GM12878 (cell line): ENCODE data around the gene PRM3. TPM values are rescaled to one million over a fixed set of nuclear protein-coding genes. Genes with fewer than 3 reads are reported as not detected.

Experiments
- ATAC-seq: fragments of 200-7000 bp; cut with Tn5 transposase; 3 replicates; pipeline ENCODE4 v1.9.1; 2020; ENCODE audit warnings: mild to moderate bottlenecking, moderate library complexity
- BruUV-seq: library from RNA; stranded (reverse); fragments of 400-500 nt; replicated peaks from 2 replicates; lab custom pipeline; 2021; lab: Mats Ljungman, UMichigan
- CTCF ChIA-PET: fragments of 300-600 bp; sonication (Branson Sonifier 250); formaldehyde crosslinking; extraction: SDS; loops from one replicate; lab custom pipeline; 2021; ENCODE audit warnings: inconsistent platforms; lab: Yijun Ruan, JAX
- POLR2A ChIA-PET: fragments of 350-600 bp; formaldehyde crosslinking; extraction: SDS; loops from one replicate; lab custom pipeline; 2021; ENCODE audit warnings: inconsistent platforms; lab: Charles Lee
- RAD21 ChIA-PET: fragments of 300-600 bp; sonication (Branson Sonifier 250); formaldehyde crosslinking; loops from one replicate; lab custom pipeline; 2023; ENCODE audit warnings: antibody characterized with exemption; ENCODE audit not compliant: unreplicated experiment; lab: Charles Lee
- SMC1A ChIA-PET: fragments of 300-600 bp; sonication (Branson Sonifier 250); formaldehyde crosslinking; loops from one replicate; lab custom pipeline; 2023; ENCODE audit not compliant: unreplicated experiment, uncharacterized antibody; lab: Charles Lee
- DNase-seq: peaks from one replicate; pipeline ENCODE4 v3.0.0-alpha.2; 2011; ENCODE audit warnings: low read depth, low spot score
- FAIRE-seq: peaks from 3 replicates; lab custom pipeline; 2011; peaks lifted over from hg19 to GRCh38; lab: Jason Lieb, UNC
- H2AFZ ChIP-seq: 2 replicates; pipeline ENCODE4 v1.6.0; 2011; ENCODE audit warnings: low read depth, low read length, control low read depth; ENCODE audit not compliant: control insufficient read depth
- H3K27ac ChIP-seq: 2 replicates; pipeline ENCODE4 v1.5.1; 2011; ENCODE audit warnings: control low read depth; ENCODE audit not compliant: control insufficient read depth, insufficient read depth
- H3K27me3 ChIP-seq, 2 experiments: replicated peaks in 1 of 2; 2 replicates each; pipeline versions ENCODE4 v1.6.0 to v1.6.1; 2011; ENCODE audit warnings: low read length in 1 of 2; ENCODE audit not compliant: control insufficient read depth in 2 of 2, insufficient read depth in 2 of 2
- H3K36me3 ChIP-seq, 2 experiments: 2 replicates each; pipeline ENCODE4 v1.5.1; 2011; ENCODE audit warnings: low read length in 1 of 2; ENCODE audit not compliant: control insufficient read depth in 2 of 2, insufficient read depth in 2 of 2
- H3K4me1 ChIP-seq: 2 replicates; pipeline ENCODE4 v1.6.1; 2011; ENCODE audit warnings: mild to moderate bottlenecking, low read length, moderate library complexity, mixed read lengths; ENCODE audit not compliant: control insufficient read depth, insufficient read depth
- H3K4me2 ChIP-seq: 2 replicates; pipeline ENCODE4 v1.6.0; 2011; ENCODE audit warnings: control low read depth; ENCODE audit not compliant: control insufficient read depth, insufficient read depth
- H3K4me3 ChIP-seq: fragments of 200-600 bp; sonication (generic); 2 replicates; pipeline ENCODE4 v1.5.1; 2016
- H3K79me2 ChIP-seq: 2 replicates; pipeline ENCODE4 v1.6.0; 2011; ENCODE audit warnings: low read length; ENCODE audit not compliant: control insufficient read depth, insufficient read depth
- H3K9ac ChIP-seq: 2 replicates; pipeline ENCODE4 v1.8.0; 2011; ENCODE audit warnings: low read length, control low read depth, mixed read lengths; ENCODE audit not compliant: control insufficient read depth, insufficient read depth
- H3K9me3 ChIP-seq: replicated peaks from 3 replicates; pipeline ENCODE4 v1.5.1; 2011; ENCODE audit warnings: mild to moderate bottlenecking, low read length; ENCODE audit not compliant: control insufficient read depth, insufficient read depth
- H4K20me1 ChIP-seq: 2 replicates; pipeline ENCODE4 v1.6.0; 2011; ENCODE audit not compliant: control insufficient read depth, insufficient read depth
- BHLHE40 ChIP-seq, 2 experiments: fragments of 450-650 bp in 1 of 2; IDR thresholded peaks; 2 replicates each; pipeline ENCODE4 v1.6.1; 2011 to 2017; ENCODE audit warnings: low read depth in 2 of 2, borderline replicate concordance in 1 of 2, improper control_type of control experiment in 1 of 2, low read length in 1 of 2, mild to moderate bottlenecking in 1 of 2
- DPF2 ChIP-seq: fragments of 450-650 bp; IDR thresholded peaks from 2 replicates; pipeline ENCODE4 v1.6.1; 2017; ENCODE audit warnings: mild to moderate bottlenecking
- GABPA ChIP-seq: IDR thresholded peaks from 2 replicates; pipeline ENCODE4 v1.6.1; 2014; ENCODE audit warnings: antibody characterized with exemption, low read depth, mild to moderate bottlenecking, inconsistent platforms
- IKZF1 ChIP-seq: fragments of 450-650 bp; conservative IDR thresholded peaks from 2 replicates; pipeline ENCODE4 v1.6.1; 2017; ENCODE audit warnings: antibody characterized with exemption, mild to moderate bottlenecking
- IKZF2 ChIP-seq, 2 experiments: fragments of 450-650 bp; IDR thresholded peaks; 2 replicates each; pipeline ENCODE4 v1.6.1; 2017; ENCODE audit warnings: mild to moderate bottlenecking in 2 of 2, moderate library complexity in 2 of 2
- MEF2A ChIP-seq: IDR thresholded peaks from 2 replicates; pipeline ENCODE4 v1.6.1; 2011; ENCODE audit warnings: low read depth, mild to moderate bottlenecking, low read length, moderate library complexity; ENCODE audit not compliant: insufficient read depth
- RAD51 ChIP-seq: fragments of 450-650 bp; IDR thresholded peaks from 2 replicates; pipeline ENCODE4 v1.6.1; 2016; ENCODE audit warnings: moderate library complexity, mild to moderate bottlenecking, inconsistent platforms
- RUNX3 ChIP-seq: IDR thresholded peaks from 2 replicates; pipeline ENCODE4 v1.6.1; 2012; ENCODE audit warnings: low read length, inconsistent platforms
- WGBS: methylation state at CpG from one replicate; pipeline ENCODE4 v1.1.6; 2016; ENCODE audit warnings: low lambda C conversion rate; ENCODE audit not compliant: insufficient replicate concordance, insufficient coverage; ENCODE audit errors: missing lambda C conversion rate; 5-methylcytosine and 5-hydroxymethylcytosine counted together
- in situ Hi-C: fragments of 300-500 bp; cut with MboI; formaldehyde crosslinking; loops from 9 replicates; pipeline ENCODE4 v1.14.3; 2018; ENCODE audit warnings: mixed read lengths
- intact Hi-C: fragments of 100-400 bp; cut with micrococcal nuclease; formaldehyde crosslinking; loops from one replicate; pipeline ENCODE4 v1.14.2; 2022; ENCODE audit not compliant: unreplicated experiment
- polyA plus RNA-seq, 11 experiments: library from polyadenylated mRNA; depleted of rRNA in 4 of 11; unstranded in 6 of 11; stranded (reverse) in 5 of 11; fragments of >200 nt; fragmentation: Nextera tagmentation in 4 of 11; fragmentation: Illumina TruSeq in 1 of 11; extraction: Ambion mirVana in 4 of 11; extraction: Trizol in 1 of 11; gene quantifications; 1 replicate in 1 of 11; 2 replicates in 10 of 11; pipeline versions ENCODE4 v1.2.1 to v1.2.3, GENCODE V29; 2011 to 2016; ENCODE audit warnings: inconsistent platforms in 2 of 11, missing spikeins in 2 of 11, low read depth in 1 of 11
- total RNA-seq, 4 experiments: library from RNA; depleted of rRNA in 3 of 4; stranded (reverse); fragments of >200 nt in 3 of 4; fragmentation: Illumina TruSeq in 1 of 4; extraction: Trizol in 1 of 4; gene quantifications; 2 replicates each; pipeline versions ENCODE4 v1.2.1 to v1.2.3, GENCODE V29; 2013 to 2021
- TF ChIP-seq, protein P1 (sequence below): fragments of 450-650 bp; IDR thresholded peaks from 2 replicates; pipeline ENCODE4 v1.6.1; 2016; ENCODE audit warnings: mild to moderate bottlenecking
- TF ChIP-seq, protein P2 (sequence below): IDR thresholded peaks from 2 replicates; pipeline ENCODE4 v1.6.1; 2011; ENCODE audit warnings: borderline replicate concordance, low read depth, mild to moderate bottlenecking, moderate library complexity, mixed read lengths, low read length; ENCODE audit not compliant: insufficient read depth; ENCODE audit errors: extremely low read length

Gene PRM3
- total and polyA plus RNA-seq, 10 of the 15 experiments (the other 5 are each of a cell fraction or from before 2014, with no cell fraction given) = not detected

DNA sequence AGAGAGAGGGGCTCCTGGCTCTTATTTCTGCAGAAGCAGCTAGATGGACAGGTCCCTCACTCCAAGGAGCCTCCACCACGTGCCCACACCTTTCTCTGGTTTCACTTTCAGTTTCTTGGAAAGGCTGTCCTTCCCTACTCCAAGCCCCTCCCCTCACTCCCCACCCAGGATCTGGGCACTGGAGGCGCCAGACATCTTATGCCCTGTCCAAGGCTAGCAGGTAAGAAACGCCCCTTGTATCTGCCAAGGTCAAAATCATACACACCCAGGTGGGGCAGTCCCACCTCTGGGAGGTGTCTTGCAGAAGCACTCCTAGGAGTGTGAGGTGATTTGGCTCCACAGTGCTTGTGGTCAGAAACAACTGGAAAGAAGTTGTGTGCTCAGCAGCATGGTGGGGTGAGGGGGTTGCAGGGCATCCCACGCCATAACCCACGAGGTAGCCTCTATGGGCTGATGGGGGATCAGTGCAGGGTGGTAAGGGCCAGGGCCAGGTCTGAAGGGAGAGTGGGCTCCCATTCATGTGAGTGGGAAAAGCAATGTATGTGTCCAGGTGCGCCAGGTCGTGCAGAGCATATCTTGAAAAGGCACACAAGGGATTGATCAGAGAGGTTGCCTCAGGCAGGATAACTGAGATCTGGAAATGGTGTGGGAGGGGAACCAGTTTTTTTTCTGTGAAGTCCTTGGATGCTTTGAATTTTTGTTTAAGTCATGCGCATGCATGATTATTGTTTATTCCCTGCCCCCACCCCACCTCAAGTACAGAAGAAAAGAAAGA is 39.5 kb upstream of the PRM3 start:
- H3K9ac ChIP-seq = no peak overlapping the region; the same call in 1 of the 2 replicates
- H4K20me1 ChIP-seq = no peaks in the 10 kb centered on the region
- H3K27me3 ChIP-seq = no peaks in the 10 kb centered on the region; a peak in 1 of 4 replicates
- no peak overlapping the region; the same call in 1 of the 2 replicates for H3K27ac ChIP-seq
- H3K9me3 ChIP-seq = no peaks in the 10 kb centered on the region; the same call in 1 of the 3 replicates
- 63% methylated on average over 7 of the region's 8 CpGs for WGBS
- FAIRE-seq (no peak), DNase-seq (no peak), ATAC-seq (no peak)
- H3K4me2 ChIP-seq = peak overlapping the region; percentile 79
- peak; percentile 38; the same call in 1 of the 2 replicates for TF ChIP-seq RUNX3
- TF ChIP-seq IKZF1 = peak; percentile 23
- peak in 1 of 2 experiments; percentile 45; a peak in 3 of 4 replicates for TF ChIP-seq IKZF2 (IDR thresholded peaks at IDR 0.05)
- TF ChIP-seq, protein P1, sequence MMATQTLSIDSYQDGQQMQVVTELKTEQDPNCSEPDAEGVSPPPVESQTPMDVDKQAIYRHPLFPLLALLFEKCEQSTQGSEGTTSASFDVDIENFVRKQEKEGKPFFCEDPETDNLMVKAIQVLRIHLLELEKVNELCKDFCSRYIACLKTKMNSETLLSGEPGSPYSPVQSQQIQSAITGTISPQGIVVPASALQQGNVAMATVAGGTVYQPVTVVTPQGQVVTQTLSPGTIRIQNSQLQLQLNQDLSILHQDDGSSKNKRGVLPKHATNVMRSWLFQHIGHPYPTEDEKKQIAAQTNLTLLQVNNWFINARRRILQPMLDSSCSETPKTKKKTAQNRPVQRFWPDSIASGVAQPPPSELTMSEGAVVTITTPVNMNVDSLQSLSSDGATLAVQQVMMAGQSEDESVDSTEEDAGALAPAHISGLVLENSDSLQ = peak; percentile 40; the same call in 1 of the 2 replicates
- 0 out of 2 replicates have a peak, but pooled peaks have one; percentile 24 for TF ChIP-seq DPF2
- TF ChIP-seq GABPA = no peak
- TF ChIP-seq, protein P2, sequence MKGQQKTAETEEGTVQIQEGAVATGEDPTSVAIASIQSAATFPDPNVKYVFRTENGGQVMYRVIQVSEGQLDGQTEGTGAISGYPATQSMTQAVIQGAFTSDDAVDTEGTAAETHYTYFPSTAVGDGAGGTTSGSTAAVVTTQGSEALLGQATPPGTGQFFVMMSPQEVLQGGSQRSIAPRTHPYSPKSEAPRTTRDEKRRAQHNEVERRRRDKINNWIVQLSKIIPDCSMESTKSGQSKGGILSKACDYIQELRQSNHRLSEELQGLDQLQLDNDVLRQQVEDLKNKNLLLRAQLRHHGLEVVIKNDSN = peak; percentile 30
- TF ChIP-seq BHLHE40 (IDR thresholded peaks at IDR 0.05; ENCODE audit: borderline replicate concordance in 1 of 2, low read depth in 2 of 2, low read length in 1 of 2) = peak in 1 of 2 experiments; percentile 68; a peak in 2 of 4 replicates
- TF ChIP-seq MEF2A = no peak
- TF ChIP-seq RAD51 = peak; percentile 47; the same call in 1 of the 2 replicates
- no peak overlapping the region for H3K4me3 ChIP-seq
- H3K36me3 ChIP-seq = no peaks in the 10 kb centered on the region
- POLR2A ChIA-PET = interaction anchor here (0.6 to 5.4 kb wide), 14 partner anchors 11 to 66 kb away, joined by 3 to 85 read pairs (median 4); partner anchors contain the start of gene SOCS1
- no peak overlapping the region for H2AFZ ChIP-seq
- no peaks in the 10 kb centered on the region for H3K79me2 ChIP-seq
- no TSS peak for BruUV-seq
- in situ Hi-C loops (no loop called here), intact Hi-C loops (loop anchor here (5.0 kb wide), 1 partner anchor 106 kb away; no protein-coding TSS in a partner anchor)
- CTCF ChIA-PET = interaction anchor here (2.2 to 6.9 kb wide), 6 partner anchors 15 to 349 kb away, joined by 7 to 70 read pairs (median 36); partner anchors contain the start of gene SOCS1
- SMC1A ChIA-PET = interaction anchor here (0.7 to 7.4 kb wide), 15 partner anchors 11 to 329 kb away, joined by 3 to 194 read pairs (median 6); partner anchors contain the start of gene SOCS1
- H3K4me1 ChIP-seq = peaks cover 57% of the 10 kb centered on the region
- RAD21 ChIA-PET = interaction anchor here (0.6 to 8.5 kb wide), 9 partner anchors 14 to 349 kb away, joined by 3 to 206 read pairs (median 15); partner anchors contain the start of gene SOCS1
